ENCODE data around the gene UCMA. TPM values are rescaled to one million over a fixed set of nuclear protein-coding genes. Genes with fewer than 3 reads are reported as not detected.
A peak's percentile ranks its signal among the peaks of the same experiment; 100 is the strongest.

The UCMA gene
- total RNA-seq, 6 experiments from 2014 or later: not detected

DNA sequence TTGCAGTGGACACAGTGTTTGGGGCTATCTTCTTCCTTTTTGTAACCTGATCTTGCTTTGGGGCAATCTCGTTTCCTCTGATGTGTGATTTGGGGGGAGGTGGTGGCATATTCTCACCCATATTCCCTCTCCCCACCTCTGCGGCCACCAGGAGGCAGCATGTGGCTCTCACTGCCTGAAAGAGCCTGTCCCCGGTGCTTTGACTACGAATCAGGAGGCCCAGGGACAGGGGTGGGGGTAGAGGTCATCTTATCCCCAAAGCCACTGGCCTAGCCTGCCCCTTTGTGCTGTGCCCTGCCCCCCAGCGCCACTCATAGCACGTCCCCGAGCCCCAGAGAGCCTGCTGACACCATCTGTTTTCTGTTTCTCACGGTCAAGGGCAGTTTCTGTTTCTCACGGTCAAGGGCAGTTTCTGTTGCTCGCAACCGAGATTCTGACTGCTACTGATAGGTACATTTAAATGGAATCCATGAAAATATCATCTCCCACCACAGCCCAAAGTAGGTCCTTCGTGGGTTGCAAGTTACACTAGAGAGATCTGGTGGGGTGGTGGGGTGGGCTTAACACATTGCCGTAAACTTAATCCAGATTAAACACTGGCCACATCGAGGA lies 37.5 kb upstream of the UCMA start:
- WGBS (ENCODE audit: insufficient coverage, low coverage, low lambda C conversion rate, missing lambda C conversion rate): 20% methylated on average over 12 of the region's 14 CpGs
- H3K4me3 ChIP-seq: peak overlapping the region; percentile 3 to 42 (median 9)
- ATAC-seq: peak; percentile 91 to 96 (median 94)

DNA sequence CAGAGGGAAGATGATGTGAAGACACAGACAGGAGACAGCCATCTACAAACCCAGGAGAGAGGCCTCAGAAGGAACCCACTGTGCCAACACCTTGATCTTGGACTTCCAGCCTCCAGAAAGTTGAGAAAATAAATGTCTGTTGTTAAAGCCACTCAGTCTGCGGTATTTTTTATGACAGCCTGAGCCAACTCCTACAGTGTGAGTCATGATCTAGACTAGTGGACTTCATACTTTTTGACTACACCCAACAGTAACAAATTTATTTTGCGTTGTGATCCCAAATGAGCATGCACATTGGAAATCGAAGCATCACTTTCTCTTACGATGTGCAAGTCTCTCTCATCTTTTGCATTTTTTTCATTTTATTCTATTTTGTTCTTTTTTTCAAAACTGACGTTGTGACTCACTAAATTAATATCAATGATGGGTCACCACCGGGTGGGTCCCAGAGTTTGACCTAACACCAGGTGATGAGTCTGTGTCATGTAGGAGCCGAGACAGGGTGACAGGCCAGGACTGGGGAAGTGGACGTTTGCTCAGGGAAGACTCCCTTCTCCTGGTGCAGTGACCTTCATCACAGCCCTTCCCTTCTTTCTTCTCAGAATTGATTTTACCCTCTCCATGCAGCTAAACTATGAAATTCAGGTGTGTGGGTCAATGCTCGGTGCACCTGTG lies 36.8 kb upstream of the UCMA start:
- no peaks in the 10 kb centered on the region for H3K27me3 ChIP-seq
- 82% methylated on average over 8 of the region's 9 CpGs for WGBS (ENCODE audit: insufficient coverage, low coverage, low lambda C conversion rate, missing lambda C conversion rate)
- intact Hi-C loops (cut with DNase I): no loop called here
- peaks cover 0 to 10% (median 4%) of the 10 kb centered on the region in 4 donors for H3K4me1 ChIP-seq
- no peaks in the 10 kb centered on the region for H3K36me3 ChIP-seq
- peak overlapping the region; percentile 50 to 90 (median 81) for H3K27ac ChIP-seq
- H3K4me3 ChIP-seq: no peak overlapping the region
- no peak for TF ChIP-seq POLR2A (IDR thresholded peaks at IDR 0.05)
- TF ChIP-seq, protein P1, sequence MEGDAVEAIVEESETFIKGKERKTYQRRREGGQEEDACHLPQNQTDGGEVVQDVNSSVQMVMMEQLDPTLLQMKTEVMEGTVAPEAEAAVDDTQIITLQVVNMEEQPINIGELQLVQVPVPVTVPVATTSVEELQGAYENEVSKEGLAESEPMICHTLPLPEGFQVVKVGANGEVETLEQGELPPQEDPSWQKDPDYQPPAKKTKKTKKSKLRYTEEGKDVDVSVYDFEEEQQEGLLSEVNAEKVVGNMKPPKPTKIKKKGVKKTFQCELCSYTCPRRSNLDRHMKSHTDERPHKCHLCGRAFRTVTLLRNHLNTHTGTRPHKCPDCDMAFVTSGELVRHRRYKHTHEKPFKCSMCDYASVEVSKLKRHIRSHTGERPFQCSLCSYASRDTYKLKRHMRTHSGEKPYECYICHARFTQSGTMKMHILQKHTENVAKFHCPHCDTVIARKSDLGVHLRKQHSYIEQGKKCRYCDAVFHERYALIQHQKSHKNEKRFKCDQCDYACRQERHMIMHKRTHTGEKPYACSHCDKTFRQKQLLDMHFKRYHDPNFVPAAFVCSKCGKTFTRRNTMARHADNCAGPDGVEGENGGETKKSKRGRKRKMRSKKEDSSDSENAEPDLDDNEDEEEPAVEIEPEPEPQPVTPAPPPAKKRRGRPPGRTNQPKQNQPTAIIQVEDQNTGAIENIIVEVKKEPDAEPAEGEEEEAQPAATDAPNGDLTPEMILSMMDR (IDR thresholded peaks at IDR 0.05): no peak
- DNase-seq (no peak), ATAC-seq (peak in 1 of 4 donors; percentile 40)
- no peaks in the 10 kb centered on the region for H3K9me3 ChIP-seq

More for the DNA sequence above, 37.5 kb upstream of the UCMA start:
- intact Hi-C loops (cut with DNase I): no loop called here
- Histone ChIP-seq H3K27me3 (no peaks in the 10 kb centered on the region), H3K4me1 (peaks cover 0 to 10% (median 4%) of the 10 kb centered on the region in 4 donors), H3K27ac (peak overlapping the region; percentile 50 to 90 (median 81)), H3K9me3 (no peaks in the 10 kb centered on the region), H3K36me3 (no peaks in the 10 kb centered on the region)
- peak; percentile 79 to 90 (median 90) for DNase-seq
- TF ChIP-seq, protein P1 (IDR thresholded peaks at IDR 0.05): peak; percentile 51 to 73 (median 72)
- no peak for TF ChIP-seq POLR2A (IDR thresholded peaks at IDR 0.05)

GRCh38 chr10:13268841-13269240 lies 34.7 kb upstream of the UCMA start:
- DNase-seq (no peak), ATAC-seq (no peak)
- Histone ChIP-seq H3K4me1 (peaks cover 0 to 10% (median 4%) of the 10 kb centered on the region in 4 donors), H3K9me3 (no peaks in the 10 kb centered on the region), H3K27me3 (no peaks in the 10 kb centered on the region), H3K27ac (no peak overlapping the region), H3K4me3 (no peak overlapping the region), H3K36me3 (no peaks in the 10 kb centered on the region)
- TF ChIP-seq, protein P1 (IDR thresholded peaks at IDR 0.05): no peak
- TF ChIP-seq POLR2A (IDR thresholded peaks at IDR 0.05): no peak
- intact Hi-C loops (cut with DNase I): no loop called here
- 62% methylated on average over 3 of the region's 3 CpGs for WGBS (ENCODE audit: insufficient coverage, low coverage, low lambda C conversion rate, missing lambda C conversion rate)

DNA sequence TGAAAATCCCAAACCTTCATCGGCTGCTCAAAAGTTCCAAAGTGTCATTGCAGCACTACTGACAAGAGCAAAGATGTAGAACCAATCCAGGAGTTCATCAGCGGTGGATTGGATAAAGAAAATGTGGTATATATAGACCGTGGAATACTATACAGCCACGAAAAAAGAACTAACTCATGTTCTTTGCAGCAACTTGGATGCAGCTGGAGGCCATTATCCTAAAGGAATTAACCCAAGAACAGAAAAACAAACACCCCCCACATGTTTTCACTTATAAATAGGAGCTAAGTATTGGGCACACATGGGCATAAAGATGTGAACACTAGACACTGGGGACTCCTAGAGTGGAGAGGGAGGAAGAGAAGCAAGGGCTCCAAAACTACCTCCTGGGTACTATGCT lies 34.1 kb upstream of the UCMA start:
- Histone ChIP-seq H3K9me3 (no peaks in the 10 kb centered on the region), H3K27me3 (no peaks in the 10 kb centered on the region), H3K4me3 (no peak overlapping the region), H3K4me1 (peaks cover 0 to 10% (median 4%) of the 10 kb centered on the region in 4 donors), H3K36me3 (no peaks in the 10 kb centered on the region), H3K27ac (no peak overlapping the region)
- intact Hi-C loops (cut with DNase I): no loop called here
- DNase-seq: no peak
- TF ChIP-seq, protein P1 (IDR thresholded peaks at IDR 0.05): no peak
- TF ChIP-seq POLR2A (IDR thresholded peaks at IDR 0.05): no peak
- WGBS (ENCODE audit: insufficient coverage, low coverage, low lambda C conversion rate, missing lambda C conversion rate): 73% methylated on average over 4 of the region's 4 CpGs
- no peak for ATAC-seq

Data from right lobe of liver (tissue), 6 donors.